Measurements from ENCODE around the gene ABCC1. TPM values are rescaled to one million over a fixed set of nuclear protein-coding genes. Genes with fewer than 3 reads are reported as not detected.

ABCC1 gene
- total RNA-seq, 1 donor from 2014 or later, result 38.7 TPM

DNA sequence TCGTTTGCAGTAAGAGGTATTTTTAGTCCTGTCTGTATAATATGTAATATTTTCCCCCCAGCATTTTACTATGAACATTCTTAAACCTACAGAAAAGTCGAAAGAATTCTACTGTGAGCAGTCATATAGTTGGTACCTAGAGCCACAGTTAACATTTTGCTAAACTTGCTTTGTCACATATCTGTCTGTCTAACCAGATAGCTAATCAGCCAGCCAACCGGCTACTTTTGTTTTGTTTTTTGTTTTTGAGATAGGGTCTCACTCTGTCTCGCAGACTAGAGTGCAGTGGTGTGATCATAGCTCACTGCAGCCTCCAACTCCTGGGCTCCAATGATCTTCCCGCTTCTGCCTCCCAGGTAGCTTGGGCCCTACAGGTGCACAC is 73.3 kb downstream of the ABCC1 start:
- Mint-ChIP-seq H3K4me1 (peaks cover 17% of the 10 kb centered on the region), H3K36me3 (ENCODE audit: low read depth) (peaks cover 8% of the 10 kb centered on the region), H3K27ac (ENCODE audit: unreplicated experiment) (no peak overlapping the region)

DNA sequence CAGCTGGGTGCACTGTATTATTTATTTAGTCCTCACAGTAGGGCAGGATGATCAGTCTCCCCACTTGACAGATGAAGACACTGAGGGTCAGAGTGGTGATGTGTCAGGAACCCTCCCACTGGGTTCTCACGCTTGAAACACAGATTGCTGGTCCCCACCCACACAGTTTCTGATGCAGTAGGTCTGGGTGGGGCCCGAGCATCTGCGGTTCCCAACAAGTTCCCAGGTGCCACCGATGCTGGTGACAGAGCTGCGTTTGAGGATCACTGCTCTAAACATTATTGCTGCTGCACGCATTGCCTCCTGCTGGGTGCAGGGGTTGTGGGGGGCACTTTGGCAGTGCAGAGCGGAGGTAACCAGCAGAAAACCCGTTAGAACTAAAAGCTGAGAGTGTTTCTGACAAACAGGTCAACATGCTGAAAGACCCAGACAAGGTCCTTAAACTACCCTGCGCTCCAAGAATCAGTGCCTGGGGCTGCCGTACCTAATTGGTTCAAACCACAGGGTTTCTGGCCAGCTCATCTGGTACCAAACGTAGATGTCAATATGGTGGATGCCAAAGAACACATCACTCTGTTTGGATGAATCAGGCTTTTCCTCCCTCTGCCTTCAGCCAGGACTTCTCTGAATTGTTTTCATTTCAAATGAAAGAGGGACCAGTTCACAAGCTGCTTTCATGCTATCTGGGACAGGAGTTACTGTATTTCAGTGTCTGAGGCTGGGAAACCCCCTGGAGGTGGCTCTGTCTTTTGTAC is 76.0 kb downstream of the ABCC1 start:
- Mint-ChIP-seq H3K4me3 (no peak overlapping the region), H3K4me1 (peaks cover 23% of the 10 kb centered on the region), H3K27ac (ENCODE audit: unreplicated experiment) (no peak overlapping the region), H3K36me3 (ENCODE audit: low read depth) (no peaks in the 10 kb centered on the region), H3K27me3 (ENCODE audit: low read depth) (no peaks in the 10 kb centered on the region), H3K9me3 (no peaks in the 10 kb centered on the region)
- DNase-seq (ENCODE audit: low read depth, low spot score), result no peak
- TF ChIP-seq, protein P1, sequence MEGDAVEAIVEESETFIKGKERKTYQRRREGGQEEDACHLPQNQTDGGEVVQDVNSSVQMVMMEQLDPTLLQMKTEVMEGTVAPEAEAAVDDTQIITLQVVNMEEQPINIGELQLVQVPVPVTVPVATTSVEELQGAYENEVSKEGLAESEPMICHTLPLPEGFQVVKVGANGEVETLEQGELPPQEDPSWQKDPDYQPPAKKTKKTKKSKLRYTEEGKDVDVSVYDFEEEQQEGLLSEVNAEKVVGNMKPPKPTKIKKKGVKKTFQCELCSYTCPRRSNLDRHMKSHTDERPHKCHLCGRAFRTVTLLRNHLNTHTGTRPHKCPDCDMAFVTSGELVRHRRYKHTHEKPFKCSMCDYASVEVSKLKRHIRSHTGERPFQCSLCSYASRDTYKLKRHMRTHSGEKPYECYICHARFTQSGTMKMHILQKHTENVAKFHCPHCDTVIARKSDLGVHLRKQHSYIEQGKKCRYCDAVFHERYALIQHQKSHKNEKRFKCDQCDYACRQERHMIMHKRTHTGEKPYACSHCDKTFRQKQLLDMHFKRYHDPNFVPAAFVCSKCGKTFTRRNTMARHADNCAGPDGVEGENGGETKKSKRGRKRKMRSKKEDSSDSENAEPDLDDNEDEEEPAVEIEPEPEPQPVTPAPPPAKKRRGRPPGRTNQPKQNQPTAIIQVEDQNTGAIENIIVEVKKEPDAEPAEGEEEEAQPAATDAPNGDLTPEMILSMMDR (conservative IDR thresholded peaks at IDR 0.05), result no peak

More for the DNA sequence above, 73.3 kb downstream of the ABCC1 start:
- Mint-ChIP-seq H3K27me3 (ENCODE audit: low read depth) (no peaks in the 10 kb centered on the region), H3K4me3 (no peak overlapping the region), H3K9me3 (no peaks in the 10 kb centered on the region)
- TF ChIP-seq, protein P1 (conservative IDR thresholded peaks at IDR 0.05), result no peak
- no peak for DNase-seq (ENCODE audit: low read depth, low spot score)

DNA sequence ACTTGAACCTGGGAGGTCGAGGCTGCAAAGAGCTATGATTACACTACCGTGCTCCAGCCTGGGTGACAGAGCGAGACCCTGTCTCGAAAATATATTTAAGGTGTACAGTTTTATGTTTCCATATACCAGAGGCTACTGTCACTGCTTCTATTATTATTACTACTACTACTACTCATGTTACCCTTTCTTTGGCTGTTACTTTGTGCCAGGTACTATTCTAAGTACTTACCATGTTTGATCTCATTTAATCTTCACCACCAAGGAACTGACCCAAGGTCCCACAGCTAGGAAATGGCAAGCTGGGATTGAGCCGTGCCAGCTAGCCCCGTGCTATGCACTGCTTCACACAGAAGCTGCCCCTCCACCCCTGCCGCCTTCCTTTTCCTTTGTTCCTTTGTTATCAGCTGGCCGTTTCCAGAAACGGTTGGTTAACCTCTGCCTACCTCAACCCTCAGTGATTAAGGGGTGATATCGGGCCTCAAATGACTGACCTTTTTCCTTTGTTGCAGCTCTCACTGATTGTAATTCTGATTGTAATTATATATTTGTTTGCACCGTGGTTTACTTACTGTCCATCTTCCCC is 78.4 kb downstream of the ABCC1 start:
- TF ChIP-seq, protein P1 (conservative IDR thresholded peaks at IDR 0.05), result no peak
- H3K27ac Mint-ChIP-seq (ENCODE audit: unreplicated experiment), result peak overlapping the region; percentile 79
- peak overlapping the region; percentile 14 for H3K4me3 Mint-ChIP-seq
- peaks cover 23% of the 10 kb centered on the region for H3K4me1 Mint-ChIP-seq
- DNase-seq (ENCODE audit: low read depth, low spot score), result no peak
- no peaks in the 10 kb centered on the region for H3K27me3 Mint-ChIP-seq (ENCODE audit: low read depth)
- H3K9me3 Mint-ChIP-seq, result no peaks in the 10 kb centered on the region
- H3K36me3 Mint-ChIP-seq (ENCODE audit: low read depth), result peaks cover 5% of the 10 kb centered on the region

DNA sequence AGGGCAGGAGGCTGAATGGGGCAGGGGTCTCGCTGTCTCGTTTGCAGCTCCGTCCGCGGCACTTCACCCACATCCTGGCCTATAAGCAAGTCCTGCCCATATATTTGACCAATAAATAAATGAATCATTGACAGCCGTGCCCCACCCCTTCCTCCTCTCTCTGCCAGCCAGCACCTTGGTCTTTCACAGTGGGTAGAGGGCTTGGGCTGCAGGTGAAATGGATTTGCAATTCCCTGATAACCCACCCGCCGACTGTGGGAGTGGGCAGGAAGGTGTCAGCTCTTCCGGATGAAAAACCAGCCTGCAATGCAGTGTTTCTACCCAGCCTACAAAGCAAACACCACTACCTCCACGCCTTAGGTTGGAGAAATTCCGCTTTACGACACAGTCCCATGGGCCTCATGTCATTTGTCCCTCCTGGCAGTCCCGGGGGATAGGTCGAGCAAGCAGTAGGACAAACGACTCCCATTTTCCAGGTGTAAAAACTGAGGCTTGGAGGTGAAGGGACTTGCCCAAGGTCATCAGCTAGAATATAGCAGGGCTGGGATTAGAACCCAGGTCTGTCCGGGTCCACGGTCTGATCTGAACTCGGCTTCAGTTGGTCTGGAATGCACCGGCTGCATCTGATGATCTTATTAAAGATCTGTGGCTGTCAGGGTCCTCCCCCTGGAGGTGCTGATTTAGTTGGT is 79.0 kb downstream of the ABCC1 start:
- Mint-ChIP-seq H3K4me3 (peak overlapping the region; percentile 14), H3K4me1 (peaks cover 23% of the 10 kb centered on the region), H3K36me3 (ENCODE audit: low read depth) (peaks cover 5% of the 10 kb centered on the region), H3K27me3 (ENCODE audit: low read depth) (no peaks in the 10 kb centered on the region), H3K27ac (ENCODE audit: unreplicated experiment) (peak overlapping the region; percentile 79), H3K9me3 (no peaks in the 10 kb centered on the region)
- DNase-seq (ENCODE audit: low read depth, low spot score), result no peak
- TF ChIP-seq, protein P1 (conservative IDR thresholded peaks at IDR 0.05), result no peak

DNA sequence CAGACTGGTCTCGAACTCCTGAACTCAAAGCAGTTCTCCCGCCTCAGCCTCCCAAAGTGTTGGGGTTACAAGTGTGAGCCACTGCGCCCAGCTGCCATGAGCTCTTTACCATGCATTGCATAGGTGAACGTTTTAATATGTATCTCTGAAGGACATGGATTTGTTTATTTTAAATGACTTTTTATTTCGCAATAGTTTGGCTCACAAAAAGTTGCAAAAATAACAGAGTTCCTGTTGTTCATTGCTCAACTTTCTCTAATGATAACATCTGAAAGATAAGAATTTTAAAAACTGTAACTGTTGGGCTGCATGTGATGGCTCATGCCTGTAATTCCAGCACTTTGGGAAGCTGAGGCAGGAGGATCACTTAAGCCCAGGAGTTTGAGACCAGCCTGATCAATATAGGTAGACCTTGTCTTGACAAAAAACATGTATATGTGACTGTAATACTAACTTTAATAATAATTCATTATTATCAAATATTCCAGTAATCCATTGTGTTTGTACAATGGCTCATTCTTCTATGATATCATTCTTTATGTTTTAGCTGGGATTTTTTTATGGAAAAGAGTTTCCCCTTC is 80.1 kb downstream of the ABCC1 start:
- H3K27ac Mint-ChIP-seq (ENCODE audit: unreplicated experiment), result no peak overlapping the region
- DNase-seq (ENCODE audit: low read depth, low spot score), result no peak
- H3K27me3 Mint-ChIP-seq (ENCODE audit: low read depth), result no peaks in the 10 kb centered on the region
- H3K9me3 Mint-ChIP-seq, result no peaks in the 10 kb centered on the region
- H3K4me1 Mint-ChIP-seq, result peaks cover 23% of the 10 kb centered on the region
- H3K4me3 Mint-ChIP-seq, result no peak overlapping the region
- TF ChIP-seq, protein P1 (conservative IDR thresholded peaks at IDR 0.05), result no peak
- H3K36me3 Mint-ChIP-seq (ENCODE audit: low read depth), result peaks cover 5% of the 10 kb centered on the region

Measured in neural crest cell (in vitro differentiated cells).